Measurements from ENCODE around the gene CDCA5.

The CDCA5 gene

GRCh38 chr11:65108469-65109123 lies 24.8 kb upstream of the CDCA5 start:
- Histone ChIP-seq H4K20me1 (ENCODE audit: low read depth, low read length) (no peaks in the 10 kb centered on the region), H3K9ac (ENCODE audit: low read length) (no peak overlapping the region), H2AFZ (ENCODE audit: low read depth, low read length, severe bottlenecking) (no peak overlapping the region), H3K4me3 (ENCODE audit: insufficient read depth, low read length, poor library complexity, severe bottlenecking) (no peak overlapping the region), H3K36me3 (ENCODE audit: low read length) (no peaks in the 10 kb centered on the region), H3K27ac (ENCODE audit: low read depth, low read length) (no peak overlapping the region), H3K9me2 (replicated peaks; ENCODE audit: insufficient read depth, low read length) (no peaks in the 10 kb centered on the region), H3K9me3 (ENCODE audit: insufficient read depth, low read length) (no peaks in the 10 kb centered on the region), H3F3A (ENCODE audit: insufficient read depth) (peaks cover 9% of the 10 kb centered on the region), H3K27me3 (ENCODE audit: low read length) (no peaks in the 10 kb centered on the region), H3K79me2 (ENCODE audit: insufficient read depth, low read length) (no peaks in the 10 kb centered on the region), H3K4me2 (ENCODE audit: low read depth, low read length, poor library complexity, severe bottlenecking) (no peak overlapping the region)
- no peak for TF ChIP-seq EZH2phosphoT487 (conservative IDR thresholded peaks at IDR 0.05; ENCODE audit: low read length)
- no peak for TF ChIP-seq CTCF (IDR thresholded peaks at IDR 0.05; ENCODE audit: insufficient read depth, low read length, poor library complexity, severe bottlenecking)

GRCh38 chr11:65107751-65108468 lies 24.1 kb upstream of the CDCA5 start:
- no peaks in the 10 kb centered on the region for H3K36me3 ChIP-seq (ENCODE audit: low read length)
- H3K9me3 ChIP-seq (ENCODE audit: insufficient read depth, low read length) = no peaks in the 10 kb centered on the region
- no peaks in the 10 kb centered on the region for H4K20me1 ChIP-seq (ENCODE audit: low read depth, low read length)
- H3K27ac ChIP-seq (ENCODE audit: low read depth, low read length) = no peak overlapping the region
- no peak overlapping the region for H3K4me3 ChIP-seq (ENCODE audit: insufficient read depth, low read length, poor library complexity, severe bottlenecking)
- H3K9ac ChIP-seq (ENCODE audit: low read length) = no peak overlapping the region
- no peaks in the 10 kb centered on the region for H3K27me3 ChIP-seq (ENCODE audit: low read length)
- TF ChIP-seq EZH2phosphoT487 (conservative IDR thresholded peaks at IDR 0.05; ENCODE audit: low read length) (no peak), CTCF (IDR thresholded peaks at IDR 0.05; ENCODE audit: insufficient read depth, low read length, poor library complexity, severe bottlenecking) (no peak)
- H3K9me2 ChIP-seq (replicated peaks; ENCODE audit: insufficient read depth, low read length) = no peaks in the 10 kb centered on the region
- no peak overlapping the region for H2AFZ ChIP-seq (ENCODE audit: low read depth, low read length, severe bottlenecking)
- H3K4me2 ChIP-seq (ENCODE audit: low read depth, low read length, poor library complexity, severe bottlenecking) = no peak overlapping the region
- H3F3A ChIP-seq (ENCODE audit: insufficient read depth) = peaks cover 2% of the 10 kb centered on the region; the same call in 1 of the 2 replicates
- H3K79me2 ChIP-seq (ENCODE audit: insufficient read depth, low read length) = 0 out of 2 replicates have a peak, but pooled peaks cover 3% of the 10 kb centered on the region

- no peaks in the 10 kb centered on the region for H3F3A ChIP-seq (ENCODE audit: insufficient read depth)
- no peaks in the 10 kb centered on the region for H3K36me3 ChIP-seq (ENCODE audit: low read length)
- H2AFZ ChIP-seq (ENCODE audit: low read depth, low read length, severe bottlenecking) = no peak overlapping the region
- H3K9me3 ChIP-seq (ENCODE audit: insufficient read depth, low read length) = no peaks in the 10 kb centered on the region
- H3K27ac ChIP-seq (ENCODE audit: low read depth, low read length) = no peak overlapping the region
- TF ChIP-seq CTCF (IDR thresholded peaks at IDR 0.05; ENCODE audit: insufficient read depth, low read length, poor library complexity, severe bottlenecking) = no peak
- TF ChIP-seq EZH2phosphoT487 (conservative IDR thresholded peaks at IDR 0.05; ENCODE audit: low read length) = no peak
- 0 out of 2 replicates have a peak, but pooled peaks cover 3% of the 10 kb centered on the region for H3K79me2 ChIP-seq (ENCODE audit: insufficient read depth, low read length)
- no peaks in the 10 kb centered on the region for H4K20me1 ChIP-seq (ENCODE audit: low read depth, low read length)
- H3K4me3 ChIP-seq (ENCODE audit: insufficient read depth, low read length, poor library complexity, severe bottlenecking) = no peak overlapping the region
- no peak overlapping the region for H3K4me2 ChIP-seq (ENCODE audit: low read depth, low read length, poor library complexity, severe bottlenecking)
- H3K9ac ChIP-seq (ENCODE audit: low read length) = no peak overlapping the region
- H3K9me2 ChIP-seq (replicated peaks; ENCODE audit: insufficient read depth, low read length) = no peaks in the 10 kb centered on the region
- no peaks in the 10 kb centered on the region for H3K27me3 ChIP-seq (ENCODE audit: low read length)
Observed at GRCh38 chr11:65107078-65107477, 23.2 kb upstream of the CDCA5 start.

Measured in SU-DHL-6 (cell line).